H1 (cell line): ENCODE results near the gene ZNF189. TPM values are rescaled to one million over a fixed set of nuclear protein-coding genes. Genes with fewer than 3 reads are reported as not detected.

Experiments used
- CTCF ChIA-PET: fragments of 300-600 bp; sonication (Branson Sonifier 250); formaldehyde crosslinking; loops from one replicate; lab custom pipeline; 2021; ENCODE audit not compliant: partially characterized antibody; lab: Charles Lee
- POLR2A ChIA-PET: fragments of 300-600 bp; sonication (Branson Sonifier 250); formaldehyde crosslinking; loops from one replicate; lab custom pipeline; 2021; ENCODE audit warnings: inconsistent platforms; ENCODE audit not compliant: partially characterized antibody; lab: Charles Lee
- DNase-seq, 2 experiments: peaks; one replicate each; pipeline versions ENCODE4 v3.0.0 to v3.0.0-alpha.2; 2010 to 2022; ENCODE audit warnings: low spot score in 2 of 2, low read depth in 1 of 2, mixed read lengths in 1 of 2
- FAIRE-seq: peaks from 2 replicates; lab custom pipeline; 2011; peaks lifted over from hg19 to GRCh38; lab: Jason Lieb, UNC
- H2AFZ ChIP-seq: 2 replicates; pipeline ENCODE4 v1.8.1; 2012; ENCODE audit warnings: low read length, inconsistent platforms
- H2AK5ac ChIP-seq: 2 replicates; pipeline ENCODE4 v1.6.1; 2013; ENCODE audit warnings: low read depth, low read length
- H2BK120ac ChIP-seq: replicated peaks from 2 replicates; pipeline ENCODE3; 2013; ENCODE audit warnings: low read depth, low read length, inconsistent platforms
- H2BK12ac ChIP-seq: 2 replicates; pipeline ENCODE4 v1.6.1; 2013; ENCODE audit warnings: low read depth, low read length
- H2BK15ac ChIP-seq: 2 replicates; pipeline ENCODE4 v1.6.1; 2013; ENCODE audit warnings: low read length
- H2BK20ac ChIP-seq: 2 replicates; pipeline ENCODE4 v1.6.1; 2013; ENCODE audit warnings: low read length
- H2BK5ac ChIP-seq: 2 replicates; pipeline ENCODE4 v1.6.1; 2013; ENCODE audit warnings: low read depth, low read length
- H3K14ac ChIP-seq: 2 replicates; pipeline ENCODE4 v1.6.1; 2013; ENCODE audit warnings: inconsistent platforms; ENCODE audit not compliant: insufficient read length
- H3K18ac ChIP-seq: 2 replicates; pipeline ENCODE4 v1.6.1; 2013; ENCODE audit warnings: low read length; ENCODE audit errors: extremely low read depth
- H3K23ac ChIP-seq: 2 replicates; pipeline ENCODE4 v1.6.1; 2013; ENCODE audit warnings: inconsistent platforms; ENCODE audit not compliant: insufficient read length
- H3K23me2 ChIP-seq: 2 replicates; pipeline ENCODE4 v1.6.1; 2013; ENCODE audit warnings: low read depth, low read length
- H3K27ac ChIP-seq: 2 replicates; pipeline ENCODE4 v1.6.1; 2011; ENCODE audit warnings: low read depth, low read length, inconsistent platforms
- H3K27me3 ChIP-seq, 4 experiments: replicated peaks in 1 of 4; 1 replicate in 1 of 4; 2 replicates in 3 of 4; pipeline versions ENCODE4 v1.6.1 to v1.8.1; 2011 to 2013; ENCODE audit warnings: low read length in 3 of 4, mild to moderate bottlenecking in 3 of 4, inconsistent platforms in 2 of 4, mixed read lengths in 2 of 4, moderate library complexity in 1 of 4; ENCODE audit not compliant: control insufficient read depth in 3 of 4, insufficient read depth in 3 of 4; ENCODE audit errors: extremely low read depth in 1 of 4
- H3K36me3 ChIP-seq, 4 experiments: 2 replicates each; pipeline versions ENCODE4 v1.6.1 to v1.8.1; 2011 to 2013; ENCODE audit warnings: mild to moderate bottlenecking in 4 of 4, low read length in 3 of 4, moderate library complexity in 2 of 4, control low read depth in 1 of 4, inconsistent platforms in 1 of 4; ENCODE audit not compliant: insufficient read depth in 4 of 4, control insufficient read depth in 2 of 4
- H3K4ac ChIP-seq: replicated peaks from 2 replicates; pipeline ENCODE3; 2013; ENCODE audit warnings: low read length, low read depth, mixed read lengths, inconsistent platforms; ENCODE audit not compliant: insufficient read length
- H3K4me1 ChIP-seq, 4 experiments: replicated peaks in 1 of 4; 1 replicate in 1 of 4; 2 replicates in 3 of 4; pipeline versions ENCODE4 v1.6.1 to v1.8.1; 2011 to 2013; ENCODE audit warnings: low read length in 3 of 4, inconsistent platforms in 2 of 4, mixed read lengths in 1 of 4; ENCODE audit not compliant: insufficient read depth in 4 of 4, control insufficient read depth in 3 of 4
- H3K4me2 ChIP-seq, 2 experiments: 2 replicates each; pipeline versions ENCODE4 v1.6.1 to v1.8.1; 2011 to 2013; ENCODE audit warnings: low read depth in 2 of 2, low read length in 2 of 2, control low read depth in 1 of 2, inconsistent platforms in 1 of 2, mild to moderate bottlenecking in 1 of 2; ENCODE audit not compliant: insufficient read depth in 1 of 2
- H3K4me3 ChIP-seq, 4 experiments: fragments of 200-600, 300-600 bp in 1 of 4; sonication (generic), shearing (Covaris generic), sonication (Bioruptor Twin) in 1 of 4; 2 replicates each; pipeline versions ENCODE4 v1.5.1 to v1.8.1; 2011 to 2016; ENCODE audit warnings: low read length in 4 of 4, low read depth in 3 of 4, control low read depth in 2 of 4, inconsistent platforms in 2 of 4, mild to moderate bottlenecking in 2 of 4, mixed read lengths in 1 of 4, moderate library complexity in 1 of 4; ENCODE audit not compliant: insufficient read depth in 2 of 4; ENCODE audit errors: extremely low read depth in 1 of 4
- H3K56ac ChIP-seq: replicated peaks from 2 replicates; pipeline ENCODE3; 2013; ENCODE audit warnings: low read depth, mild to moderate bottlenecking, mixed read lengths, low read length, inconsistent platforms; ENCODE audit not compliant: insufficient read length
- H3K79me1 ChIP-seq: 2 replicates; pipeline ENCODE4 v1.6.1; 2013; ENCODE audit warnings: low read depth, low read length, control low read depth
- H3K79me2 ChIP-seq, 2 experiments: 2 replicates each; pipeline versions ENCODE4 v1.6.1 to v1.8.1; 2012 to 2013; ENCODE audit warnings: low read length in 2 of 2, mild to moderate bottlenecking in 2 of 2, inconsistent platforms in 1 of 2; ENCODE audit not compliant: insufficient read depth in 2 of 2, control insufficient read depth in 1 of 2
- H3K9ac ChIP-seq, 4 experiments: replicated peaks in 1 of 4; 1 replicate in 1 of 4; 2 replicates in 3 of 4; pipeline versions ENCODE4 v1.6.1 to v1.8.1; 2011 to 2013; ENCODE audit warnings: low read depth in 3 of 4, low read length in 3 of 4, control low read depth in 2 of 4, mild to moderate bottlenecking in 2 of 4, moderate library complexity in 2 of 4, inconsistent platforms in 1 of 4; ENCODE audit errors: extremely low read depth in 1 of 4
- H3K9me3 ChIP-seq, 2 experiments: 2 replicates each; pipeline versions ENCODE4 v1.6.1 to v1.8.1; 2012 to 2013; ENCODE audit warnings: mild to moderate bottlenecking in 2 of 2, moderate library complexity in 2 of 2, control low read depth in 1 of 2, inconsistent platforms in 1 of 2, low read depth in 1 of 2, low read length in 1 of 2, mixed read lengths in 1 of 2; ENCODE audit not compliant: insufficient read depth in 2 of 2
- H4K20me1 ChIP-seq, 2 experiments: replicated peaks in 1 of 2; 2 replicates each; pipeline versions ENCODE3 to v1.8.1; 2011 to 2013; ENCODE audit warnings: inconsistent platforms in 2 of 2, low read length in 2 of 2, mild to moderate bottlenecking in 1 of 2; ENCODE audit not compliant: insufficient read depth in 2 of 2, control insufficient read depth in 1 of 2
- H4K5ac ChIP-seq: 2 replicates; pipeline ENCODE4 v1.6.1; 2013; ENCODE audit warnings: low read length, low read depth, mixed read lengths, inconsistent platforms; ENCODE audit not compliant: insufficient read length
- H4K8ac ChIP-seq: 2 replicates; pipeline ENCODE4 v1.8.0; 2013; ENCODE audit warnings: mild to moderate bottlenecking, moderate library complexity, low read length, inconsistent platforms; ENCODE audit not compliant: insufficient read depth; ENCODE audit errors: extremely low read depth
- H4K91ac ChIP-seq: replicated peaks from 2 replicates; pipeline ENCODE3; 2013; ENCODE audit warnings: low read length, mixed read lengths, inconsistent platforms; ENCODE audit not compliant: insufficient read length
- HDAC6 ChIP-seq: IDR thresholded peaks from one replicate; pipeline ENCODE4 v1.7.1; 2012; ENCODE audit warnings: low read depth, mild to moderate bottlenecking, inconsistent platforms, low read length, moderate library complexity
- MAFK ChIP-seq: IDR thresholded peaks from 2 replicates; pipeline ENCODE4 v1.6.1; 2012; ENCODE audit warnings: low read depth, mild to moderate bottlenecking, improper control_type of control experiment, low read length
- WGBS, 2 experiments: shearing (Covaris generic) in 1 of 2; methylation state at CpG; one replicate each; pipeline versions ENCODE4 v1.1.6 to v1.1.7; 2013 to 2015; ENCODE audit warnings: low lambda C conversion rate in 2 of 2, mixed read lengths in 2 of 2, inconsistent platforms in 1 of 2, low coverage in 1 of 2, missing lambda C conversion rate in 1 of 2; ENCODE audit not compliant: insufficient replicate concordance in 2 of 2, insufficient coverage in 1 of 2, insufficient read length in 1 of 2; ENCODE audit errors: extremely low coverage in 1 of 2, missing lambda C conversion rate in 1 of 2; 5-methylcytosine and 5-hydroxymethylcytosine counted together
- polyA plus RNA-seq, 7 experiments: library from polyadenylated mRNA; depleted of rRNA in 3 of 7; stranded (reverse) in 5 of 7; unstranded in 2 of 7; fragments of >200 nt in 5 of 7; fragments of 200-250 nt in 2 of 7; gene quantifications; 1 replicate in 5 of 7; 2 replicates in 1 of 7; 4 replicates in 1 of 7; pipeline versions ENCODE4 v1.2.1 to v1.2.3, GENCODE V29; 2011 to 2013; ENCODE audit warnings: missing spikeins in 2 of 7, mixed read lengths in 2 of 7
- total RNA-seq: library from RNA; stranded (reverse); fragmentation: NEBNext Ultra II Directional; extraction: Animal tissue kit (Norgen Biotek cat#: 25700); gene quantifications from 2 replicates; pipeline ENCODE4 v1.2.1, GENCODE V29; 2021

ZNF189 gene
- total and polyA plus RNA-seq, 2 of the 8 experiments (the other 6 are each of a cell fraction or from before 2014, with no cell fraction given), result 1.9 to 12.3 TPM

GRCh38 chr9:101438523-101438922 lies 39.9 kb downstream of the ZNF189 start:
- Histone ChIP-seq H4K91ac (no peak overlapping the region), H2BK20ac (no peak overlapping the region), H3K9me3 (no peaks in the 10 kb centered on the region), H3K27ac (no peak overlapping the region), H3K4me1 (no peaks in the 10 kb centered on the region), H3K79me2 (no peaks in the 10 kb centered on the region), H4K20me1 (no peaks in the 10 kb centered on the region), H2BK5ac (no peak overlapping the region), H3K27me3 (no peaks in the 10 kb centered on the region), H4K5ac (no peak overlapping the region), H3K79me1 (no peaks in the 10 kb centered on the region), H4K8ac (no peak overlapping the region), H3K14ac (no peak overlapping the region), H3K4me2 (no peak overlapping the region), H3K9ac (no peak overlapping the region), H2AK5ac (no peak overlapping the region), H2AFZ (no peak overlapping the region), H3K4ac (no peak overlapping the region), H2BK15ac (no peak overlapping the region), H3K23ac (no peak overlapping the region), H3K36me3 (no peaks in the 10 kb centered on the region), H2BK120ac (no peak overlapping the region), H3K56ac (no peak overlapping the region), H3K4me3 (no peak overlapping the region), H3K23me2 (no peaks in the 10 kb centered on the region; the same call in 1 of the 2 replicates)
- CTCF ChIA-PET, result interaction anchor here (1.3 to 2.6 kb wide), 2 partner anchors 10 kb away, joined by 7 to 16 read pairs; no protein-coding TSS in a partner anchor
- DNase-seq (no peak), FAIRE-seq (no peak)
- POLR2A ChIA-PET, result no interaction called here
- WGBS, 2 experiments, result 86% methylated on average over 3 of the region's 3 CpGs; no CpG with 5 or more reads in 1 of the 2 experiments
- TF ChIP-seq MAFK, result no peak
- TF ChIP-seq HDAC6, result no peak
- TF ChIP-seq, all 59 proteins: peak for 0
- no peak overlapping the region for H2BK12ac ChIP-seq
- no peak overlapping the region for H3K18ac ChIP-seq
